Testis (tissue), 2 donors: ENCODE measurements around the gene UTP4.

ENCODE experiments used
- POLR2A ChIP-seq: fragments of 450-650 bp; IDR thresholded peaks from one replicate; pipeline ENCODE4 v1.6.1; 2017; ENCODE audit warnings: antibody characterized with exemption, mild to moderate bottlenecking, moderate library complexity
- TF ChIP-seq, protein P1 (sequence below), 3 experiments: fragments of 450-650 bp in 2 of 3; fragments of 200-600 bp in 1 of 3; sonication (generic) in 1 of 3; IDR thresholded peaks; one replicate each; pipeline ENCODE4 v1.5.1; 2016 to 2019; ENCODE audit warnings: antibody characterized with exemption in 3 of 3, mild to moderate bottlenecking in 2 of 3, moderate library complexity in 1 of 3

- TF ChIP-seq, protein P1, sequence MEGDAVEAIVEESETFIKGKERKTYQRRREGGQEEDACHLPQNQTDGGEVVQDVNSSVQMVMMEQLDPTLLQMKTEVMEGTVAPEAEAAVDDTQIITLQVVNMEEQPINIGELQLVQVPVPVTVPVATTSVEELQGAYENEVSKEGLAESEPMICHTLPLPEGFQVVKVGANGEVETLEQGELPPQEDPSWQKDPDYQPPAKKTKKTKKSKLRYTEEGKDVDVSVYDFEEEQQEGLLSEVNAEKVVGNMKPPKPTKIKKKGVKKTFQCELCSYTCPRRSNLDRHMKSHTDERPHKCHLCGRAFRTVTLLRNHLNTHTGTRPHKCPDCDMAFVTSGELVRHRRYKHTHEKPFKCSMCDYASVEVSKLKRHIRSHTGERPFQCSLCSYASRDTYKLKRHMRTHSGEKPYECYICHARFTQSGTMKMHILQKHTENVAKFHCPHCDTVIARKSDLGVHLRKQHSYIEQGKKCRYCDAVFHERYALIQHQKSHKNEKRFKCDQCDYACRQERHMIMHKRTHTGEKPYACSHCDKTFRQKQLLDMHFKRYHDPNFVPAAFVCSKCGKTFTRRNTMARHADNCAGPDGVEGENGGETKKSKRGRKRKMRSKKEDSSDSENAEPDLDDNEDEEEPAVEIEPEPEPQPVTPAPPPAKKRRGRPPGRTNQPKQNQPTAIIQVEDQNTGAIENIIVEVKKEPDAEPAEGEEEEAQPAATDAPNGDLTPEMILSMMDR (IDR thresholded peaks at IDR 0.05) = no peak
- no peak for TF ChIP-seq POLR2A
Measured at GRCh38 chr16:69157196-69157595, 24.7 kb downstream of the UTP4 start.
